Measurements from ENCODE around the gene FHOD3.

FHOD3 gene

DNA sequence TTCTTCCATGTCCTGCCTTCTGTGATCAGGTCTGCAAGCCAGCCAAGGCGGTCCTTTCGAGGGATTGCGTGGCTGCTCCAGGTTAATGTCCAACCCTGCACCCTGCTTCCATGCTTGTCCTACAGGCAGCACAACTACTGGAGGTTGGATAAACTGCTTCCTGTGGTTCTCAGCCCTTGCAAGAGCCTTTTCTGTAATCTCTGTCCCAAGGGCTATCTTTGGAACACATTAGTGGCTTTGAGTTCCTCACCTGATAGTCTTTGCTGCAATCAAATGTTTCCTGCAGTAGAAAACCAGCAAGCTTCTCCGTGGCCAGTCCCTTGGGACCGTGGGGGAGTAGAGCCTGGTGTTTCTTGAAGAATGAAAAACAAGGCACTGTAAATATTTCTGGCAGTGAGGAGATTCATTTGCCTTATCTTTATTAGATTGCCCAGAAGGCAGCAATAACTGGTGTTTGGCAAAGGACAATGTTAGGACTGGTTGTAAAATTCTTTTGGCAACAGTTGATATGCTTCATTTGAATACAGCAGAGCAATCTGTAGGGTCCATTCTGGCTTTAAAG, 214.4 kb downstream of the FHOD3 start:
- no peak overlapping the region for H3K9ac ChIP-seq (ENCODE audit: low read depth, low read length, poor library complexity, severe bottlenecking)
- no peaks in the 10 kb centered on the region for H3F3A ChIP-seq (ENCODE audit: low read depth)
- TF ChIP-seq EZH2phosphoT487 (IDR thresholded peaks at IDR 0.05; ENCODE audit: borderline replicate concordance): no peak
- TF ChIP-seq, protein P1, sequence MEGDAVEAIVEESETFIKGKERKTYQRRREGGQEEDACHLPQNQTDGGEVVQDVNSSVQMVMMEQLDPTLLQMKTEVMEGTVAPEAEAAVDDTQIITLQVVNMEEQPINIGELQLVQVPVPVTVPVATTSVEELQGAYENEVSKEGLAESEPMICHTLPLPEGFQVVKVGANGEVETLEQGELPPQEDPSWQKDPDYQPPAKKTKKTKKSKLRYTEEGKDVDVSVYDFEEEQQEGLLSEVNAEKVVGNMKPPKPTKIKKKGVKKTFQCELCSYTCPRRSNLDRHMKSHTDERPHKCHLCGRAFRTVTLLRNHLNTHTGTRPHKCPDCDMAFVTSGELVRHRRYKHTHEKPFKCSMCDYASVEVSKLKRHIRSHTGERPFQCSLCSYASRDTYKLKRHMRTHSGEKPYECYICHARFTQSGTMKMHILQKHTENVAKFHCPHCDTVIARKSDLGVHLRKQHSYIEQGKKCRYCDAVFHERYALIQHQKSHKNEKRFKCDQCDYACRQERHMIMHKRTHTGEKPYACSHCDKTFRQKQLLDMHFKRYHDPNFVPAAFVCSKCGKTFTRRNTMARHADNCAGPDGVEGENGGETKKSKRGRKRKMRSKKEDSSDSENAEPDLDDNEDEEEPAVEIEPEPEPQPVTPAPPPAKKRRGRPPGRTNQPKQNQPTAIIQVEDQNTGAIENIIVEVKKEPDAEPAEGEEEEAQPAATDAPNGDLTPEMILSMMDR (conservative IDR thresholded peaks at IDR 0.05; ENCODE audit: low read length): no peak
- peaks cover 24% of the 10 kb centered on the region for H3K4me1 ChIP-seq (ENCODE audit: insufficient read depth, low read length, poor library complexity, severe bottlenecking)
- no peaks in the 10 kb centered on the region for H3K27me3 ChIP-seq (ENCODE audit: insufficient read depth, low read length, poor library complexity, severe bottlenecking)
- H3K9me2 ChIP-seq (replicated peaks; ENCODE audit: low read depth, low read length): no peaks in the 10 kb centered on the region
- H3K36me3 ChIP-seq (ENCODE audit: insufficient read depth, low read length): no peaks in the 10 kb centered on the region
- H2AFZ ChIP-seq (ENCODE audit: low read length): no peak overlapping the region
- H3K9me3 ChIP-seq (ENCODE audit: insufficient read depth, low read depth, low read length): no peaks in the 10 kb centered on the region
- no peaks in the 10 kb centered on the region for H4K20me1 ChIP-seq (ENCODE audit: insufficient read depth, low read length, poor library complexity, severe bottlenecking)
- no peaks in the 10 kb centered on the region for H3K79me2 ChIP-seq (ENCODE audit: insufficient read depth, low read length)
- no peak overlapping the region for H3K4me3 ChIP-seq (ENCODE audit: low read length, poor library complexity, severe bottlenecking)
- H3K4me2 ChIP-seq (ENCODE audit: low read depth, low read length, poor library complexity, severe bottlenecking): peak overlapping the region; percentile 20

DNA sequence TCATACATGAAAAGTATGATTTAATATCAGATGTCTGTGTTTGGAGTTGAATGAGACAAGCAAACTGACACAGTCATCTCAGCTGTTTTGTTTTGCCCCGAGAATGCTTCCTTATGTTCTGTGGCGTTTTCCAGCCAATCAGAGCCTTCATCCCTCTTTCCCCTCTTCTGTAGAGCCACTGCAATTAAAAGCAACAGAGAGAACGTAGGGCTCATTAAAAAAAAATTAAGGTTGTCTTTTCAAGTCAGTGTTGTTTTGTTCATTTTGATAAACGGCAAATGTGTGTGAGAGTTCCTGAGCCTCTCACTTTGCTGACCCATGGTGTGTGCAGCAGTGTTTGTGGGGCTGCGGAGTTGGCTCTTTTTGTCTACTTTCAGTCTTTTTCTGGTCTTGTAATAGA, 216.0 kb downstream of the FHOD3 start:
- H3K4me1 ChIP-seq (ENCODE audit: insufficient read depth, low read length, poor library complexity, severe bottlenecking): peaks cover 24% of the 10 kb centered on the region
- H3K36me3 ChIP-seq (ENCODE audit: insufficient read depth, low read length): no peaks in the 10 kb centered on the region
- TF ChIP-seq, protein P1 (conservative IDR thresholded peaks at IDR 0.05; ENCODE audit: low read length): no peak
- no peak for TF ChIP-seq EZH2phosphoT487 (IDR thresholded peaks at IDR 0.05; ENCODE audit: borderline replicate concordance)
- no peaks in the 10 kb centered on the region for H3K9me3 ChIP-seq (ENCODE audit: insufficient read depth, low read depth, low read length)
- H3K79me2 ChIP-seq (ENCODE audit: insufficient read depth, low read length): no peaks in the 10 kb centered on the region
- H4K20me1 ChIP-seq (ENCODE audit: insufficient read depth, low read length, poor library complexity, severe bottlenecking): no peaks in the 10 kb centered on the region
- no peak overlapping the region for H3K4me3 ChIP-seq (ENCODE audit: low read length, poor library complexity, severe bottlenecking)
- H3K27me3 ChIP-seq (ENCODE audit: insufficient read depth, low read length, poor library complexity, severe bottlenecking): no peaks in the 10 kb centered on the region
- H3K9me2 ChIP-seq (replicated peaks; ENCODE audit: low read depth, low read length): no peaks in the 10 kb centered on the region
- no peak overlapping the region for H3K9ac ChIP-seq (ENCODE audit: low read depth, low read length, poor library complexity, severe bottlenecking)
- no peak overlapping the region; the same call in 1 of the 2 replicates for H2AFZ ChIP-seq (ENCODE audit: low read length)
- H3K4me2 ChIP-seq (ENCODE audit: low read depth, low read length, poor library complexity, severe bottlenecking): no peak overlapping the region
- H3F3A ChIP-seq (ENCODE audit: low read depth): no peaks in the 10 kb centered on the region

DNA sequence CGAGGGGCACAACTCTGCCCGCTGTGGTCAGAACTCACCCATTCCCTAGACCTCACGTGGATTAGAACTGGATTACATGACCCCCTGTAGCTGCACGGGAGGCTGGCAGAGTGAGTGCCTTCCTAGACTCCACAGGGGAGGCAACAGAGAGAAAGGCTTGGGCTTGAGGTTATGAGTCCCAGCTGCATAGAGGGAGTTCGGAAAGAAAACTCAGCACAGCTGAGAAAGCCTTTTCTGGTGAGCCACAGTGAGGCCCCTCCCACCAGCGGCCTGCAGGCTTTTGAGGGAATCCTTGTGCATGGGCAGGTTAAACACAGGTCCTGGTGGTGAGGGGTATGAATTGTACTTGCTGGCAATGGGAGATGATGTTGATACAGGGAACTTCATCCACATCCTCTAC, 217.3 kb downstream of the FHOD3 start:
- no peaks in the 10 kb centered on the region for H3K79me2 ChIP-seq (ENCODE audit: insufficient read depth, low read length)
- no peaks in the 10 kb centered on the region for H3K9me2 ChIP-seq (replicated peaks; ENCODE audit: low read depth, low read length)
- no peak overlapping the region for H2AFZ ChIP-seq (ENCODE audit: low read length)
- no peaks in the 10 kb centered on the region for H4K20me1 ChIP-seq (ENCODE audit: insufficient read depth, low read length, poor library complexity, severe bottlenecking)
- no peaks in the 10 kb centered on the region for H3K27me3 ChIP-seq (ENCODE audit: insufficient read depth, low read length, poor library complexity, severe bottlenecking)
- no peak overlapping the region for H3K4me2 ChIP-seq (ENCODE audit: low read depth, low read length, poor library complexity, severe bottlenecking)
- no peak overlapping the region for H3K9ac ChIP-seq (ENCODE audit: low read depth, low read length, poor library complexity, severe bottlenecking)
- no peaks in the 10 kb centered on the region for H3K36me3 ChIP-seq (ENCODE audit: insufficient read depth, low read length)
- H3K4me3 ChIP-seq (ENCODE audit: low read length, poor library complexity, severe bottlenecking): no peak overlapping the region
- no peaks in the 10 kb centered on the region for H3K9me3 ChIP-seq (ENCODE audit: insufficient read depth, low read depth, low read length)
- peaks cover 24% of the 10 kb centered on the region for H3K4me1 ChIP-seq (ENCODE audit: insufficient read depth, low read length, poor library complexity, severe bottlenecking)
- TF ChIP-seq EZH2phosphoT487 (IDR thresholded peaks at IDR 0.05; ENCODE audit: borderline replicate concordance): no peak
- TF ChIP-seq, protein P1 (conservative IDR thresholded peaks at IDR 0.05; ENCODE audit: low read length): no peak
- H3F3A ChIP-seq (ENCODE audit: low read depth): no peaks in the 10 kb centered on the region
